ENCODE measurements around the gene ALPL. TPM values are rescaled to one million over a fixed set of nuclear protein-coding genes. Genes with fewer than 3 reads are reported as not detected.

The ALPL gene
- total RNA-seq, 1 donor from 2014 or later: 6.6 TPM

- DNase-seq (ENCODE audit: extremely low spot score in 2 of 2): no peak
- intact Hi-C loops (cut with DNase I): no loop called here
- Histone ChIP-seq H3K4me3 (no peak overlapping the region), H3K36me3 (no peaks in the 10 kb centered on the region), H3K4me1 (peaks cover 14% of the 10 kb centered on the region), H3K27ac (no peak overlapping the region), H3K27me3 (no peaks in the 10 kb centered on the region), H3K9me3 (no peaks in the 10 kb centered on the region)
- no peak for TF ChIP-seq POLR2A (IDR thresholded peaks at IDR 0.05)
- no peak for TF ChIP-seq CTCF (IDR thresholded peaks at IDR 0.05)
- TF ChIP-seq POLR2AphosphoS5 (IDR thresholded peaks at IDR 0.05; ENCODE audit: insufficient read depth in 1 of 2, low read depth in 1 of 2): no peak
Measured at GRCh38 chr1:21507511-21508270, 1.5 kb upstream of the ALPL start.

DNA sequence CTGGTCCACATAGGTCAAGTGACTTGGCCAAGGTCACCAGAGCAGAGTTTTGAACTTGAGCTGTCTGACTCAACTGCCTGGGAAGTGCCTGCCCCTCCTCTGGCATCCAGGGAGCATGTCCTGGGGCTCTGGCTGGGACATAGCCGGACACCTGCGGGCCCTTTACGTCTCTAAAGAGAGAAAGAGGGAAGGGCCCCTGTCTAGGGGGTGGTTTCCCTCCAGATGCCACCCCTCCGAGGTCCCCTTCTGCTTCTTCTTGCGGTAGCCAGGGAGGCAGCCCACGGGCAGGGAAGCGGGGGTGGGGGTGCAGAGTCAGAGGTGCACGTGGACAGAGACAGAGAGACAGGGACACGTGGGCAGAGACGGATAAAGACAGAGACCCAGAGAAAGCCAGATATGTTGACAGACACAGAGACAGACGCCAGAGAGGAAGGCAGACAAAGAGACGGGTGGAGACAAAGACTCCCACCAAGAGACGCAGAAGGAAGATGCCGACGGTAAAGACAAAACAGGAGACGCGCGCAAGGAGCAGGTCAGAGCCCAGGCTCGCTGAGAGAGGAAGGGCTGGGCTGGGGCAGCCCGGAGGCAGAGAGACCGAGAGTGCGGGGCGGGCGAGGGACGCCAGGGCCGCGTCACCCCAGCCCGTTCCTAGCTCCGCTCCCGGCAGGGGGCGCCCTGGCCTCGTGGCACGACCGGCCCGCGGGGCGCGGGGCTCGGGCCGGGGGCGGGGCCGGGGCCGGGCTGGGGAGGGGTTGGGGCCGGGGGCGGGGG is 458 bp upstream of the ALPL start:
- H3K4me1 ChIP-seq: peaks cover 14% of the 10 kb centered on the region
- H3K36me3 ChIP-seq: no peaks in the 10 kb centered on the region
- DNase-seq (ENCODE audit: extremely low spot score in 2 of 2): no peak
- intact Hi-C loops (cut with DNase I): no loop called here
- H3K4me3 ChIP-seq: peak overlapping the region; percentile 27 to 34
- TF ChIP-seq POLR2A (IDR thresholded peaks at IDR 0.05) (no peak), CTCF (IDR thresholded peaks at IDR 0.05) (peak in 1 of 3 experiments; percentile 26), POLR2AphosphoS5 (IDR thresholded peaks at IDR 0.05; ENCODE audit: insufficient read depth in 1 of 2, low read depth in 1 of 2) (no peak)
- no peaks in the 10 kb centered on the region for H3K9me3 ChIP-seq
- no peaks in the 10 kb centered on the region for H3K27me3 ChIP-seq
- no peak overlapping the region for H3K27ac ChIP-seq

DNA sequence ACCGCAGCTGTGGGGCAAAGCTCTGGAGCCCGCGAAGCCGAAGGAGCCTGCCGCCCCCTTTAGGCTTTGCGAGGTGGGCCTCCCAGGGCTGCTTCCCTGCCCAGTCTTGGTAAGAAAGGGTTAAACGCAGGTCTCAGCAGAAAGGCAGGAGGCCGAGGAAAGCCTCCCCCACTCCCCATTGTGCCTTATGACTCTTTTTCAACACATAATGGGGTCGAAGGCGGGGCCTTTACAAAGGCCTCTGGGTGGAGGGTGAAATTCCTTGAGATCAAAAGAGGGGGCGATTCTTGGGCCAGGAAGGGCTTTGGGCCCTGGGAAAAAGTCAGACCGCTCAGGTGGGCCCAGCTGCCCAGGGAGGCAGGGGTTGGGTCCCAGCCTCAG is 880 bp downstream of the ALPL start:
- H3K4me3 ChIP-seq: no peak overlapping the region
- intact Hi-C loops (cut with DNase I): no loop called here
- H3K9me3 ChIP-seq: no peaks in the 10 kb centered on the region
- H3K27ac ChIP-seq: no peak overlapping the region
- H3K27me3 ChIP-seq: no peaks in the 10 kb centered on the region
- DNase-seq (ENCODE audit: extremely low spot score in 2 of 2): no peak
- peaks cover 14% of the 10 kb centered on the region for H3K4me1 ChIP-seq
- TF ChIP-seq POLR2A (IDR thresholded peaks at IDR 0.05) (no peak), POLR2AphosphoS5 (IDR thresholded peaks at IDR 0.05; ENCODE audit: insufficient read depth in 1 of 2, low read depth in 1 of 2) (no peak), CTCF (IDR thresholded peaks at IDR 0.05) (no peak)
- H3K36me3 ChIP-seq: no peaks in the 10 kb centered on the region

DNA sequence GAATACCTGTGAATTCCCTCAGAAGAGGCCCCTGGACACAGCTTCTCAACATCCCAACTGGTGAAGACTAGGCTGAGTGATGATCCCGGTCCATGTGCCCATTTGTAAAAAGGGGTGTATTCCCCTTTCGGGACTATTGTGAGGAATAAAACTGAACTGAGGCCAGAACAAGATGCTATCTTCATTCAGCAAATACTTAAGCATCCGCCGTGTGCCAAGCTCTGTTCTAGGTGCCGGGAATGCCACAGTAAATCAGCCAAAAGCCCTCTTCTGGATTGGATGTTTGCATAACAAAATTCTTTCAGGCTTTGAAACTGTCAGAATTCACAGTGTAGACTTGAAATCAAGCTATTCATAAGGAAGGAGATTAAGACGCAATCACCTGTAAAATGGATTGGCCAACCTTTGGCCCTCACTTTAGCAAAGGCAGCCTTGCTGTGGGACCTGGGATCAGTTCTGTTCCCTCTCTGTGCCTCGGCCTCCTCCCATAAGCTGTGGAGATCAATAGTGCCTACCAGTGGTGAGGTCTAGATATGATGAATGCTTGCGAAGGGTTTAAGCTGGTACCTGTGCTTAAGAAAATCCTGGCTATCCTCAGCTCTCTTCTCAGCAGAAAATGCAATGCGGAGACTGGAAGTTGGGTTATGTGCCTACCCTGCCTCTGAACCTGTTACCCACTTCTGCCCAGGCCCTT is 1.8 kb downstream of the ALPL start:
- no peak overlapping the region for H3K27ac ChIP-seq
- H3K4me3 ChIP-seq: no peak overlapping the region
- H3K36me3 ChIP-seq: no peaks in the 10 kb centered on the region
- intact Hi-C loops (cut with DNase I): no loop called here
- H3K9me3 ChIP-seq: no peaks in the 10 kb centered on the region
- H3K4me1 ChIP-seq: peaks cover 14% of the 10 kb centered on the region
- no peak for DNase-seq (ENCODE audit: extremely low spot score in 2 of 2)
- no peaks in the 10 kb centered on the region for H3K27me3 ChIP-seq
- TF ChIP-seq CTCF (IDR thresholded peaks at IDR 0.05) (no peak), POLR2AphosphoS5 (IDR thresholded peaks at IDR 0.05; ENCODE audit: insufficient read depth in 1 of 2, low read depth in 1 of 2) (no peak), POLR2A (IDR thresholded peaks at IDR 0.05) (no peak)
